LNCaP clone FGC (cell line): ENCODE data around the gene ADGRB3.

Experiments
- DNase-seq: peaks from one replicate; pipeline ENCODE4 v3.0.0-alpha.2; 2011; ENCODE audit warnings: low read depth
- H3K4me3 ChIP-seq: 2 replicates; pipeline ENCODE4 v1.5.1; 2011; ENCODE audit warnings: mild to moderate bottlenecking, low read depth, low read length, control low read depth
- TF ChIP-seq, protein P1 (sequence below): IDR thresholded peaks from 2 replicates; pipeline ENCODE4 v1.5.1; 2012; ENCODE audit warnings: mild to moderate bottlenecking; ENCODE audit not compliant: control insufficient read depth, insufficient read depth; ENCODE audit errors: extremely low read depth

Gene ADGRB3

GRCh38 chr6:68710916-68711315 is 75.8 kb downstream of the ADGRB3 start:
- TF ChIP-seq, protein P1, sequence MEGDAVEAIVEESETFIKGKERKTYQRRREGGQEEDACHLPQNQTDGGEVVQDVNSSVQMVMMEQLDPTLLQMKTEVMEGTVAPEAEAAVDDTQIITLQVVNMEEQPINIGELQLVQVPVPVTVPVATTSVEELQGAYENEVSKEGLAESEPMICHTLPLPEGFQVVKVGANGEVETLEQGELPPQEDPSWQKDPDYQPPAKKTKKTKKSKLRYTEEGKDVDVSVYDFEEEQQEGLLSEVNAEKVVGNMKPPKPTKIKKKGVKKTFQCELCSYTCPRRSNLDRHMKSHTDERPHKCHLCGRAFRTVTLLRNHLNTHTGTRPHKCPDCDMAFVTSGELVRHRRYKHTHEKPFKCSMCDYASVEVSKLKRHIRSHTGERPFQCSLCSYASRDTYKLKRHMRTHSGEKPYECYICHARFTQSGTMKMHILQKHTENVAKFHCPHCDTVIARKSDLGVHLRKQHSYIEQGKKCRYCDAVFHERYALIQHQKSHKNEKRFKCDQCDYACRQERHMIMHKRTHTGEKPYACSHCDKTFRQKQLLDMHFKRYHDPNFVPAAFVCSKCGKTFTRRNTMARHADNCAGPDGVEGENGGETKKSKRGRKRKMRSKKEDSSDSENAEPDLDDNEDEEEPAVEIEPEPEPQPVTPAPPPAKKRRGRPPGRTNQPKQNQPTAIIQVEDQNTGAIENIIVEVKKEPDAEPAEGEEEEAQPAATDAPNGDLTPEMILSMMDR: no peak
- no peak for DNase-seq

DNA sequence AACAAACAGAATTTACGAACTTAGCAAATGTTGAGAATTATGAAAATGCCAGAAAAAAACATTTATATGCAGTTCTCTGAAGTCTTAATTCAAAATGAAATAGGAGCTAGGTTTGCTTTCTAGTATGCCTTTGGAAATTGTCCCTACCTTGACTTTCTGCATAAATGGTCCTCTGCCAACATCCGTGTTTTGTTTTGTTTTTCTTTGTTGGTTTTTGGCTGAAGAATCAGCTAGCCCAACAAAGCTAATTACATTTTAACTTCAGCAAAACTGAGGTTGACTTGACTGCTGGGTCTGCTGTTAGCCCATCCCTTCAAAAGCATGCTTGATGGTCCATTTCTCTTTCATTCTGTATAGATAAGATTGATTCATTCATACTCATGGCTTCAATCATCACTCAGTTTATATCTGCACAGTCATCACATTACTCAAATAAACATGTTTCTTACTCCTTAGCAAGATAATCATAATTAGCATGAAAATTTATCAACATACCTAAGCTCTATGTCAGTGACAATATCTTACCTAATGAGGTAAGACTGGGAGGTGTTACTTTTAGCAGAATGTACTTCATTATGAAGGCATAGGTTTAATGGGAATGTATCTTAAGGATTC is 76.4 kb downstream of the ADGRB3 start:
- no peak for DNase-seq
- H3K4me3 ChIP-seq: no peak overlapping the region
- TF ChIP-seq, protein P1: no peak

More at GRCh38 chr6:68710916-68711315, 75.8 kb downstream of the ADGRB3 start:
- no peak overlapping the region for H3K4me3 ChIP-seq

- TF ChIP-seq, protein P1: no peak
- DNase-seq: no peak
- no peak overlapping the region for H3K4me3 ChIP-seq
Measured at GRCh38 chr6:68716620-68717019, 81.5 kb downstream of the ADGRB3 start.

DNA sequence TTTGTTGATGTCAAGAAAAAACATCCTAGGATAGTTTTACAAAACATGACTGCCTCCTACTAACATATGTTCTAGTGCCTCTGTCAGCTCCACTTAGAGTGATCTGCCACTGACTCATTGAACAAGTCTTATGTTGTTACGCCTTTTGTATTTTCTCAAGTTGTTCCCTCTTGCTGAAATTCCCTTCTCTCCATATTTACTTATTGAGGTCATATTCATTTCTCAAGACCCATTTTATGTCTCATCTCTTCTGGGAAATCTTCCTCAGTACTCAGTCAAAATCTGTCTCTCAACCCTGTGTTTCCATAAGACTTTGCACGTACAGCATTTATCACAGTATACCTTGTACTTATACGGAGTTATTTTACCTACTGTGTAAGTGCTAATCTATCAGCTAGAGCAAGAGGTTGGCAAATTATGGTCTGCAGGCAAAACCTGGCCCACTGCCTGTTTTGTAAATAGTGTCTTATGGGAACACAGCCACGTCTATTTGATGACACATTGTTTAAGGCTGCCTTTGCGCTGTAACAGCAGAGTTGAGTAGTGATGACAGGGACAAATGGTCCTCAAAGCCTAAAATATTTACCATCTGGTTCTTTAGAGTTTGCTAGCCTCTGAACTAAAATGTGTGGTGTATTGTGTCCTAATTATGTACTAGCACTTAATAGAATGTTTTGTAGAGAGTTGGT is 83.4 kb downstream of the ADGRB3 start:
- DNase-seq: no peak
- TF ChIP-seq, protein P1: no peak
- no peak overlapping the region for H3K4me3 ChIP-seq

DNA sequence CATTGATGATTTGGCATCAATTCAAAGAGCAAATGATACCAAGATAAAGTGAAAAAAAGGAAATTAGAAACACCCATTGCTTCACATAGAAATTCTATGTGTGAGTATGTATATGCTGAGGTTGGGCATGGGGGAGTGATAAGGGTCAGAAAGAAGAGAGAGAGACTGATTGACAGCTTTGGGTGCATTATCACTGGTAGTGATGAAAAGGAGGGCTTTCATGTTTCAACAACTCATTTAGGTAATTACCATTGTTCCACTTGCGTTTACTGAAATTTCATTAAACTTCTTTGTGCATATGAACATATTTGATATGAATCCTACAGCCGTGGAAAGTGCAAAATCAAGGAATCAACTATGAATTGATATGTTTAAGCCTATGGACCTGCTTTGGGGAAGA is 84.7 kb downstream of the ADGRB3 start:
- no peak overlapping the region for H3K4me3 ChIP-seq
- TF ChIP-seq, protein P1: no peak
- no peak for DNase-seq

DNA sequence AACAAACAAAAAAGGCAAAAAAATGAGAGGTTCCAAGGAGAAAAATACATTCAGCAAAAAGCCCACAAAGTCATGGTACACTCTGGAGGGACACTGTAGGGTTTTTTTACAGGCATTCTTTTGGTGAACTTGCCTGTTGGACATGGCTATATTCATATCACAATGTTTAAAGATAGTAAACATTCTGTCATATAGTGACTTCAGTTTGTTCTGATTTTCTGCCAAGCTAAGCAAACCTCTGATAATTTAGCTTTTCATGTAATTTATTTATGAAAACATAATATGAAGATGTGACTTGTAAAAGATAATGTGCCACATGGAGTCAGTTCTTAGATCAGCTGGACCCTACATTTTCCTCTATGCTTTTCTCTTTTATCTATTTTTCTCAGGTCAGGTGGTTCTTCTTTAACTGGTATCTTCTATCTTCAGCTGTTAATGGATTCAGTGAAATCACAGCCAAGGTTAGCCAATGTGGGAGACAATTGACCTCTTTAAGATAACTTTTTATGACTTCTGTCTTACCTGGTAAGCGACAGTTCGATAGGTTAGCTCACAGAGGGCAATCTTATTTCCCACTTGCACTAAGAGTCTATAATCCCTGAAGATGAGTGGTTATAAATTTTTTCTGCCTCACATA is 87.9 kb downstream of the ADGRB3 start:
- TF ChIP-seq, protein P1: no peak
- no peak for DNase-seq
- no peak overlapping the region for H3K4me3 ChIP-seq
